HAP-1 (cell line): Measurements from ENCODE around the gene CLTB.

ENCODE experiments used
- DNase-seq, 2 experiments: peaks; one replicate each; pipeline ENCODE4 v3.0.0-alpha.2; 2016 to 2020; ENCODE audit warnings: low spot score in 2 of 2
- H3K27me3 ChIP-seq: fragments of 250-450 bp; sonication (Bioruptor Pico); 2 replicates; pipeline ENCODE4 v1.5.1; 2020; ENCODE audit warnings: low read depth, mild to moderate bottlenecking, moderate library complexity
- H3K36me3 ChIP-seq: fragments of 250-450 bp; sonication (Bioruptor Pico); replicated peaks from 2 replicates; pipeline ENCODE4 v1.5.1; 2020; ENCODE audit warnings: mild to moderate bottlenecking
- H3K4me1 ChIP-seq: fragments of 250-450 bp; sonication (Bioruptor Pico); 2 replicates; pipeline ENCODE4 v1.5.1; 2020; ENCODE audit warnings: mild to moderate bottlenecking
- H3K4me3 ChIP-seq: fragments of 250-450 bp; sonication (Bioruptor Pico); 2 replicates; pipeline ENCODE4 v1.5.1; 2020; ENCODE audit warnings: mild to moderate bottlenecking, moderate library complexity
- H3K9me3 ChIP-seq: fragments of 250-450 bp; sonication (Bioruptor Pico); 2 replicates; pipeline ENCODE4 v1.5.1; 2020; ENCODE audit warnings: mild to moderate bottlenecking, moderate library complexity
- in situ Hi-C: fragments of 300-500 bp; cut with MboI; formaldehyde crosslinking; loops from 3 replicates; pipeline ENCODE4 v1.14.3; 2020; ENCODE audit warnings: low sequenced_read_pairs, inconsistent platforms, mixed read lengths

The CLTB gene

GRCh38 chr5:176405656-176406435 lies 10.5 kb downstream of the CLTB start:
- no peaks in the 10 kb centered on the region for H3K4me1 ChIP-seq
- H3K9me3 ChIP-seq, result no peaks in the 10 kb centered on the region
- DNase-seq, result no peak
- H3K36me3 ChIP-seq, result peaks cover 18% of the 10 kb centered on the region
- in situ Hi-C loops, result no loop called here
- no peak overlapping the region for H3K4me3 ChIP-seq
- H3K27me3 ChIP-seq, result no peaks in the 10 kb centered on the region

- in situ Hi-C loops, result no loop called here
- H3K4me1 ChIP-seq, result no peaks in the 10 kb centered on the region; the same call in 1 of the 2 replicates
- H3K27me3 ChIP-seq, result no peaks in the 10 kb centered on the region
- H3K36me3 ChIP-seq, result peaks cover 3% of the 10 kb centered on the region; the same call in 1 of the 2 replicates
- H3K9me3 ChIP-seq, result no peaks in the 10 kb centered on the region
- H3K4me3 ChIP-seq, result no peak overlapping the region
- DNase-seq, result no peak
Observed at GRCh38 chr5:176401281-176402205, 14.8 kb downstream of the CLTB start.

- no peaks in the 10 kb centered on the region; the same call in 1 of the 2 replicates for H3K4me1 ChIP-seq
- H3K36me3 ChIP-seq, result peaks cover 2% of the 10 kb centered on the region; the same call in 1 of the 2 replicates
- no peaks in the 10 kb centered on the region for H3K9me3 ChIP-seq
- in situ Hi-C loops, result no loop called here
- H3K27me3 ChIP-seq, result no peaks in the 10 kb centered on the region
- H3K4me3 ChIP-seq, result no peak overlapping the region
- DNase-seq, result peak in 1 of 2 experiments; percentile 57
Observed at GRCh38 chr5:176400382-176401156, 15.8 kb downstream of the CLTB start.

- no peak for DNase-seq
- peaks cover 6% of the 10 kb centered on the region for H3K36me3 ChIP-seq
- no peaks in the 10 kb centered on the region for H3K9me3 ChIP-seq
- H3K4me1 ChIP-seq, result no peaks in the 10 kb centered on the region; the same call in 1 of the 2 replicates
- H3K4me3 ChIP-seq, result no peak overlapping the region
- H3K27me3 ChIP-seq, result no peaks in the 10 kb centered on the region
- in situ Hi-C loops, result no loop called here
Observed at GRCh38 chr5:176397736-176398420, 18.5 kb downstream of the CLTB start.

GRCh38 chr5:176396330-176396729 lies 20.0 kb downstream of the CLTB start:
- in situ Hi-C loops, result no loop called here
- H3K4me3 ChIP-seq, result no peak overlapping the region
- H3K36me3 ChIP-seq, result peaks cover 12% of the 10 kb centered on the region
- no peaks in the 10 kb centered on the region for H3K27me3 ChIP-seq
- no peak for DNase-seq
- H3K9me3 ChIP-seq, result no peaks in the 10 kb centered on the region
- no peaks in the 10 kb centered on the region; the same call in 1 of the 2 replicates for H3K4me1 ChIP-seq

GRCh38 chr5:176394881-176395675 lies 21.3 kb downstream of the CLTB start:
- no peak for DNase-seq
- in situ Hi-C loops, result no loop called here
- Histone ChIP-seq H3K9me3 (no peaks in the 10 kb centered on the region), H3K36me3 (peaks cover 21% of the 10 kb centered on the region), H3K4me3 (no peak overlapping the region), H3K27me3 (no peaks in the 10 kb centered on the region), H3K4me1 (no peaks in the 10 kb centered on the region)

GRCh38 chr5:176394096-176394495 lies 22.2 kb downstream of the CLTB start:
- H3K4me3 ChIP-seq, result no peak overlapping the region
- no peak for DNase-seq
- in situ Hi-C loops, result no loop called here
- peaks cover 21% of the 10 kb centered on the region for H3K36me3 ChIP-seq
- peaks cover 4% of the 10 kb centered on the region; the same call in 1 of the 2 replicates for H3K4me1 ChIP-seq
- no peaks in the 10 kb centered on the region for H3K9me3 ChIP-seq
- H3K27me3 ChIP-seq, result no peaks in the 10 kb centered on the region

GRCh38 chr5:176392526-176392925 lies 23.8 kb downstream of the CLTB start:
- Histone ChIP-seq H3K36me3 (peaks cover 21% of the 10 kb centered on the region), H3K4me1 (peaks cover 4% of the 10 kb centered on the region; the same call in 1 of the 2 replicates), H3K9me3 (no peaks in the 10 kb centered on the region), H3K4me3 (no peak overlapping the region), H3K27me3 (no peaks in the 10 kb centered on the region)
- in situ Hi-C loops, result no loop called here
- DNase-seq, result no peak

- Histone ChIP-seq H3K36me3 (peaks cover 21% of the 10 kb centered on the region), H3K4me3 (no peak overlapping the region), H3K4me1 (peaks cover 4% of the 10 kb centered on the region; the same call in 1 of the 2 replicates), H3K9me3 (no peaks in the 10 kb centered on the region), H3K27me3 (no peaks in the 10 kb centered on the region)
- in situ Hi-C loops, result no loop called here
- no peak for DNase-seq
Observed at GRCh38 chr5:176391999-176392398, 24.3 kb downstream of the CLTB start.

- H3K4me3 ChIP-seq, result no peak overlapping the region
- in situ Hi-C loops, result no loop called here
- H3K9me3 ChIP-seq, result no peaks in the 10 kb centered on the region
- H3K4me1 ChIP-seq, result peaks cover 4% of the 10 kb centered on the region; the same call in 1 of the 2 replicates
- H3K27me3 ChIP-seq, result no peaks in the 10 kb centered on the region
- DNase-seq, result no peak
- peaks cover 24% of the 10 kb centered on the region for H3K36me3 ChIP-seq
Observed at GRCh38 chr5:176391479-176391878, 24.9 kb downstream of the CLTB start.

- Histone ChIP-seq H3K4me1 (peaks cover 4% of the 10 kb centered on the region; the same call in 1 of the 2 replicates), H3K27me3 (no peaks in the 10 kb centered on the region), H3K9me3 (no peaks in the 10 kb centered on the region), H3K4me3 (peak overlapping the region; percentile 73), H3K36me3 (peaks cover 44% of the 10 kb centered on the region)
- in situ Hi-C loops, result no loop called here
- no peak for DNase-seq
Observed at GRCh38 chr5:176389135-176390123, 26.9 kb downstream of the CLTB start.
